A549 (cell line): ENCODE measurements around the gene SLC25A3. TPM values are rescaled to one million over a fixed set of nuclear protein-coding genes. Genes with fewer than 3 reads are reported as not detected.

Experiments used
- ATAC-seq, 2 experiments: fragments of 200-7000 bp in 1 of 2; fragments of >200 bp in 1 of 2; cut with Nextera tagmentation in 1 of 2; cut with Tn5 transposase in 1 of 2; 3 replicates each; pipeline versions ENCODE4 v1.8.0 to v1.9.1; 2018 to 2020; ENCODE audit warnings: mild to moderate bottlenecking in 1 of 2, moderate library complexity in 1 of 2
- CTCF ChIA-PET: fragments of 300-600 bp; sonication (Branson Sonifier 250); formaldehyde crosslinking; extraction: SDS; loops from one replicate; lab custom pipeline; 2021; ENCODE audit warnings: antibody characterized with exemption, inconsistent platforms; lab: Yijun Ruan, JAX
- POLR2A ChIA-PET: fragments of 350-600 bp; formaldehyde crosslinking; extraction: SDS; loops from one replicate; lab custom pipeline; 2021; ENCODE audit warnings: antibody characterized with exemption, inconsistent platforms; lab: Yijun Ruan, JAX
- DNase-seq, 2 experiments: peaks; one replicate each; pipeline versions ENCODE4 v3.0.0 to v3.0.0-alpha.2; 2011 to 2016; ENCODE audit warnings: low read depth in 1 of 2, low spot score in 1 of 2
- FAIRE-seq: peaks from 2 replicates; lab custom pipeline; 2011; peaks lifted over from hg19 to GRCh38; lab: Jason Lieb, UNC
- H3K27ac ChIP-seq, 2 experiments: fragments of >200 bp; sonication (Bioruptor Twin); formaldehyde crosslinking; 3 replicates each; pipeline ENCODE4 v1.5.1; 2016 to 2017
- H3K4me1 ChIP-seq: fragments of >200 bp; sonication (Bioruptor Twin); formaldehyde crosslinking; 3 replicates; pipeline ENCODE4 v1.6.1; 2016
- H3K4me2 ChIP-seq: fragments of >200 bp; sonication (Bioruptor Twin); formaldehyde crosslinking; 3 replicates; pipeline ENCODE4 v1.6.1; 2016
- H3K4me3 ChIP-seq: fragments of >200 bp; sonication (Bioruptor Twin); formaldehyde crosslinking; 3 replicates; pipeline ENCODE4 v1.5.1; 2016
- H3K9me3 ChIP-seq: fragments of >200 bp; sonication (Bioruptor Twin); formaldehyde crosslinking; 3 replicates; pipeline ENCODE4 v1.6.1; 2016
- BHLHE40 ChIP-seq: IDR thresholded peaks from 2 replicates; pipeline ENCODE4 v1.6.1; 2012; ENCODE audit warnings: low read depth, low read length, inconsistent platforms
- CBX8 ChIP-seq: fragments of 200-600 bp; sonication (generic); IDR thresholded peaks from 2 replicates; pipeline ENCODE4 v1.6.1; 2016
- CTCF ChIP-seq: fragments of >200 bp; sonication (Bioruptor Twin); formaldehyde crosslinking; IDR thresholded peaks from 3 replicates; pipeline ENCODE4 v1.5.1; 2016
- ESRRA ChIP-seq: fragments of 150-350 bp; IDR thresholded peaks from 2 replicates; pipeline ENCODE4 v1.6.1; 2014; ENCODE audit warnings: mild to moderate bottlenecking, low read length, borderline replicate concordance
- FOSB ChIP-seq: fragments of 250-450 bp; sonication (Bioruptor Pico); IDR thresholded peaks from 2 replicates; pipeline ENCODE4 v1.5.0; 2020; ENCODE audit warnings: mild to moderate bottlenecking, moderate library complexity
- FOSL2 ChIP-seq, 2 experiments: fragments of 450-650 bp in 1 of 2; fragments of >200 bp in 1 of 2; sonication (Bioruptor Twin) in 1 of 2; formaldehyde crosslinking; IDR thresholded peaks; 2 replicates each; pipeline versions ENCODE4 v1.5.0 to v1.6.1; 2016 to 2020; ENCODE audit warnings: mild to moderate bottlenecking in 1 of 2, moderate library complexity in 1 of 2
- GATA3 ChIP-seq: IDR thresholded peaks from 2 replicates; pipeline ENCODE4 v1.6.1; 2012; ENCODE audit warnings: borderline replicate concordance
- HOXA7 ChIP-seq: fragments of 250-450 bp; sonication (Bioruptor Pico); IDR thresholded peaks from 2 replicates; pipeline ENCODE4 v1.5.0; 2020; ENCODE audit warnings: mild to moderate bottlenecking, moderate library complexity
- HOXB13 ChIP-seq: fragments of 250-450 bp; sonication (Bioruptor Pico); IDR thresholded peaks from 2 replicates; pipeline ENCODE4 v1.5.0; 2020; ENCODE audit warnings: low read depth, mild to moderate bottlenecking, moderate library complexity
- HOXB5 ChIP-seq: fragments of 250-450 bp; sonication (Bioruptor Pico); IDR thresholded peaks from 2 replicates; pipeline ENCODE4 v1.5.0; 2020; ENCODE audit warnings: mild to moderate bottlenecking, moderate library complexity
- JUN ChIP-seq, 2 experiments: fragments of >200 bp; sonication (Bioruptor Twin); formaldehyde crosslinking; IDR thresholded peaks; 2 replicates in 1 of 2; 3 replicates in 1 of 2; pipeline ENCODE4 v1.6.1; 2016 to 2017
- PBX3 ChIP-seq: IDR thresholded peaks from 2 replicates; pipeline ENCODE4 v1.6.1; 2012
- PHF8 ChIP-seq: fragments of 200-600 bp; sonication (generic); IDR thresholded peaks from 2 replicates; pipeline ENCODE4 v1.6.1; 2016; ENCODE audit warnings: low read depth, mild to moderate bottlenecking, antibody characterized with exemption, moderate library complexity, borderline replicate concordance
- RAD21 ChIP-seq, 2 experiments: fragments of >200 bp in 1 of 2; sonication (Bioruptor Twin) in 1 of 2; formaldehyde crosslinking in 1 of 2; IDR thresholded peaks in 1 of 2; conservative IDR thresholded peaks in 1 of 2; 2 replicates in 1 of 2; 3 replicates in 1 of 2; pipeline ENCODE4 v1.6.1; 2012 to 2018; ENCODE audit warnings: inconsistent platforms in 1 of 2
- RCOR1 ChIP-seq: fragments of 150-350 bp; IDR thresholded peaks from 2 replicates; pipeline ENCODE4 v1.6.1; 2014; ENCODE audit warnings: antibody characterized with exemption, low read length, low read depth
- REST ChIP-seq: fragments of 200-600 bp; sonication (generic); IDR thresholded peaks from 2 replicates; pipeline ENCODE4 v1.6.1; 2016; ENCODE audit warnings: antibody characterized with exemption, mild to moderate bottlenecking, moderate library complexity
- RFX5 ChIP-seq: fragments of 450-650 bp; IDR thresholded peaks from 2 replicates; pipeline ENCODE4 v1.7.1; 2014; ENCODE audit warnings: antibody characterized with exemption, mild to moderate bottlenecking, moderate library complexity
- SMC3 ChIP-seq: fragments of >200 bp; sonication (Bioruptor Twin); formaldehyde crosslinking; IDR thresholded peaks from 3 replicates; pipeline ENCODE4 v1.6.1; 2018; ENCODE audit warnings: inconsistent platforms
- SREBF2 ChIP-seq: fragments of 450-650 bp; IDR thresholded peaks from 2 replicates; pipeline ENCODE4 v1.6.1; 2014; ENCODE audit warnings: mild to moderate bottlenecking, moderate library complexity
- ZC3H11A ChIP-seq: fragments of 450-650 bp; IDR thresholded peaks from 2 replicates; pipeline ENCODE4 v1.6.1; 2014; ENCODE audit warnings: antibody characterized with exemption, mild to moderate bottlenecking
- ZFP36 ChIP-seq: fragments of 450-650 bp; IDR thresholded peaks from 2 replicates; pipeline ENCODE4 v1.6.1; 2014; ENCODE audit warnings: borderline replicate concordance; ENCODE audit not compliant: partially characterized antibody
- ZSCAN20 ChIP-seq: fragments of 250-450 bp; sonication (Bioruptor Pico); IDR thresholded peaks from 2 replicates; pipeline ENCODE4 v1.8.0; 2022; ENCODE audit warnings: mild to moderate bottlenecking, moderate library complexity
- WGBS: methylation state at CpG from one replicate; pipeline ENCODE4 v1.1.6; 2017; ENCODE audit errors: missing lambda C conversion rate; 5-methylcytosine and 5-hydroxymethylcytosine counted together
- polyA plus RNA-seq, 4 experiments: library from polyadenylated mRNA; depleted of rRNA in 3 of 4; stranded (reverse); fragments of >200 nt; fragmentation: RNase III in 1 of 4; extraction: RNeasy Plus Mini Kit Qiagen cat#74134 plus additional on column Dnase treatment in 1 of 4; gene quantifications; 2 replicates in 3 of 4; 3 replicates in 1 of 4; pipeline ENCODE4 v1.2.3, GENCODE V29; 2011 to 2017
- TF ChIP-seq, protein P1 (sequence below): fragments of 250-450 bp; sonication (Bioruptor Pico); IDR thresholded peaks from 2 replicates; pipeline ENCODE4 v1.5.0; 2020; ENCODE audit warnings: low read depth, mild to moderate bottlenecking, moderate library complexity
- TF ChIP-seq, protein P2 (sequence below): IDR thresholded peaks from 2 replicates; pipeline ENCODE4 v1.6.1; 2012
- TF ChIP-seq, protein P3 (sequence below): fragments of 250-450 bp; sonication (Bioruptor Pico); IDR thresholded peaks from 2 replicates; pipeline ENCODE4 v1.5.0; 2021; ENCODE audit warnings: mild to moderate bottlenecking, moderate library complexity, borderline replicate concordance
- TF ChIP-seq, protein P4 (sequence below): fragments of 150-350 bp; IDR thresholded peaks from 2 replicates; pipeline ENCODE4 v1.6.1; 2014; ENCODE audit warnings: low read depth, mild to moderate bottlenecking, low read length

The SLC25A3 gene
- polyA plus RNA-seq, 2 of the 4 experiments (the other 2 are of a cell fraction): 790 to 1,232 TPM

DNA sequence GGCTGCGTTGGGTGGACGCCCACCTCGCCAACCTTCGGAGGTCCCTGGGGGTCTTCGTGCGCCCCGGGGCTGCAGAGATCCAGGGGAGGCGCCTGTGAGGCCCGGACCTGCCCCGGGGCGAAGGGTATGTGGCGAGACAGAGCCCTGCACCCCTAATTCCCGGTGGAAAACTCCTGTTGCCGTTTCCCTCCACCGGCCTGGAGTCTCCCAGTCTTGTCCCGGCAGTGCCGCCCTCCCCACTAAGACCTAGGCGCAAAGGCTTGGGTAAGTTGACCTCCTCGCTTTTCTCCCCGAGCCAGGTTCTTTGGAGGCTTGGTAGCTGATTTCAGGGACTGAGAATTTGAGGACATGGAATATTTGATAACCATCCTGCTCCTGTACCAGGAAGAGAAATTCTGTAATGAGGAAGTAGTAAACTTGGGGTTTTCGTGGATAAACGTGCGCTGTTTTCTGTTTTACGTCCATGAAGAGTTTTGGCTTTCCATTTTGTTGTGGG, 52.1 kb downstream of the SLC25A3 start (continued):
- TF ChIP-seq, protein P1, sequence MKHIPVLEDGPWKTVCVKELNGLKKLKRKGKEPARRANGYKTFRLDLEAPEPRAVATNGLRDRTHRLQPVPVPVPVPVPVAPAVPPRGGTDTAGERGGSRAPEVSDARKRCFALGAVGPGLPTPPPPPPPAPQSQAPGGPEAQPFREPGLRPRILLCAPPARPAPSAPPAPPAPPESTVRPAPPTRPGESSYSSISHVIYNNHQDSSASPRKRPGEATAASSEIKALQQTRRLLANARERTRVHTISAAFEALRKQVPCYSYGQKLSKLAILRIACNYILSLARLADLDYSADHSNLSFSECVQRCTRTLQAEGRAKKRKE: no peak
- no peak for TF ChIP-seq RAD21 (conservative IDR thresholded peaks at IDR 0.05 in 1 of 2, IDR thresholded peaks at IDR 0.05 in 1 of 2)
- no peak for TF ChIP-seq FOSL2 (IDR thresholded peaks at IDR 0.05)
- no peak for TF ChIP-seq FOSL2 (CRISPR knock-in tag; IDR thresholded peaks at IDR 0.05)
- no peak for TF ChIP-seq SMC3
- TF ChIP-seq ZFP36: no peak
- no peak for TF ChIP-seq SREBF2
- 0 out of 2 replicates have a peak, but pooled peaks have one; percentile 53 for TF ChIP-seq FOSB (CRISPR knock-in tag)
- TF ChIP-seq RFX5: no peak
- TF ChIP-seq HOXA7 (CRISPR knock-in tag): no peak
- TF ChIP-seq JUN (IDR thresholded peaks at IDR 0.05): no peak; a peak in 1 of 5 replicates
- TF ChIP-seq, protein P2, sequence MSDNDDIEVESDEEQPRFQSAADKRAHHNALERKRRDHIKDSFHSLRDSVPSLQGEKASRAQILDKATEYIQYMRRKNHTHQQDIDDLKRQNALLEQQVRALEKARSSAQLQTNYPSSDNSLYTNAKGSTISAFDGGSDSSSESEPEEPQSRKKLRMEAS: no peak
- TF ChIP-seq PHF8: peak; percentile 78; the same call in 1 of the 2 replicates
- no peak for TF ChIP-seq RCOR1

DNA sequence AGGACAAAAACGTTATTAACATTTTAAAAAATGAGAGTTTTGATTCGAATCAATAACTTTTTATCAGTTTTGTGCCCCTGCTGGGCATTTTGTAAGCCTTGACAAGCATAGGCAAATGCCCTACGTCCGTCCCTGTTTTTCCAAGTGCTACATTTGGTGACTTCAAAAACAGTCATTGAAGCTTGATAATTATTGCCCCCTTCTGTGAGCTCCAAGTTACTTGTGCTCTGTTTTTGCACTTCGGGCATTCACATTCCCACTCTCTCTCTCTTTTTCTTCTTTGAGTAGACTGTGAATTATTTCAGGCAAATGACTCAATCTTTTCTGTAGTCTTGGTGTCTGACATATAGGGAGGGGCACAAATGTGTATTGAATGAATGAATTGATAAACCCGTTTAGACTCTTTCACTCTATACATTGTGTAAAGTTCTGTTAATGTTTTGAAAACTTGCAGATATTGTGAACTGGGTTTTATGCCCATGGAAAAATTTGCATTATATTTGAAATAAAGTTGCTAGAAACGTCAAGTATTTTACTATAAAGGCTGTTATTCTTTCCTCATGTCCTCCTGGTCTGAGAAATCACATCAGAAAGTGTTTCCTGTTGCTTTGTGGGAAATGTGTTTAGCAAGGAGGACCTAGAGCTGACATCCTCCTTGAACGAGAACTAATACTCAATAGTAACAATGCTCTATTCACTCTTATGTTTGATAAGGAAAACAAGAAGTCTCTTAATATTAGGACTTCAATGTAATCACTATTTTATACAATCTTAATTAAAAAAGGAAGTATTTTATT, 53.0 kb downstream of the SLC25A3 start:
- ATAC-seq (no peak), FAIRE-seq (no peak), DNase-seq (peak in 1 of 2 experiments; percentile 33)
- Histone ChIP-seq H3K27ac (peak overlapping the region; percentile 78 to 93; a peak in 3 of 6 replicates), H3K4me2 (peak overlapping the region; percentile 79), H3K4me3 (peak overlapping the region; percentile 99), H3K9me3 (no peaks in the 10 kb centered on the region), H3K4me1 (peaks cover 13% of the 10 kb centered on the region; the same call in 2 of the 3 replicates)
- TF ChIP-seq SMC3 (no peak), PBX3 (no peak), CTCF (no peak), ESRRA (no peak), HOXB13 (CRISPR knock-in tag) (no peak), GATA3 (no peak), BHLHE40 (no peak), CBX8 (no peak), ZSCAN20 (CRISPR knock-in tag) (no peak), REST (no peak), ZC3H11A (no peak), HOXB5 (CRISPR knock-in tag) (no peak), SREBF2 (no peak)
- TF ChIP-seq, protein P3, sequence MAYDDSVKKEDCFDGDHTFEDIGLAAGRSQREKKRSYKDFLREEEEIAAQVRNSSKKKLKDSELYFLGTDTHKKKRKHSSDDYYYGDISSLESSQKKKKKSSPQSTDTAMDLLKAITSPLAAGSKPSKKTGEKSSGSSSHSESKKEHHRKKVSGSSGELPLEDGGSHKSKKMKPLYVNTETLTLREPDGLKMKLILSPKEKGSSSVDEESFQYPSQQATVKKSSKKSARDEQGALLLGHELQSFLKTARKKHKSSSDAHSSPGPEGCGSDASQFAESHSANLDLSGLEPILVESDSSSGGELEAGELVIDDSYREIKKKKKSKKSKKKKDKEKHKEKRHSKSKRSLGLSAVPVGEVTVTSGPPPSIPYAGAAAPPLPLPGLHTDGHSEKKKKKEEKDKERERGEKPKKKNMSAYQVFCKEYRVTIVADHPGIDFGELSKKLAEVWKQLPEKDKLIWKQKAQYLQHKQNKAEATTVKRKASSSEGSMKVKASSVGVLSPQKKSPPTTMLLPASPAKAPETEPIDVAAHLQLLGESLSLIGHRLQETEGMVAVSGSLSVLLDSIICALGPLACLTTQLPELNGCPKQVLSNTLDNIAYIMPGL (CRISPR knock-in tag): no peak
- TF ChIP-seq, protein P4, sequence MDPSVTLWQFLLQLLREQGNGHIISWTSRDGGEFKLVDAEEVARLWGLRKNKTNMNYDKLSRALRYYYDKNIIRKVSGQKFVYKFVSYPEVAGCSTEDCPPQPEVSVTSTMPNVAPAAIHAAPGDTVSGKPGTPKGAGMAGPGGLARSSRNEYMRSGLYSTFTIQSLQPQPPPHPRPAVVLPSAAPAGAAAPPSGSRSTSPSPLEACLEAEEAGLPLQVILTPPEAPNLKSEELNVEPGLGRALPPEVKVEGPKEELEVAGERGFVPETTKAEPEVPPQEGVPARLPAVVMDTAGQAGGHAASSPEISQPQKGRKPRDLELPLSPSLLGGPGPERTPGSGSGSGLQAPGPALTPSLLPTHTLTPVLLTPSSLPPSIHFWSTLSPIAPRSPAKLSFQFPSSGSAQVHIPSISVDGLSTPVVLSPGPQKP: no peak
- WGBS: 14% methylated on average over 8 of the region's 8 CpGs
- POLR2A ChIA-PET: interaction anchor here (1.3 kb wide), 1 partner anchor 53 kb away, joined by 3 read pairs; the partner anchor contains the start of gene SLC25A3
- CTCF ChIA-PET: interaction anchor here (0.9 to 1.5 kb wide), 4 partner anchors 80 to 229 kb away, joined by 3 to 6 read pairs (median 3); no protein-coding TSS in a partner anchor
